Keratinocyte (primary cell): ENCODE data around the gene CA11.

Experiments
- CTCF ChIP-seq, 3 experiments: IDR thresholded peaks in 1 of 3; conservative IDR thresholded peaks in 1 of 3; optimal IDR thresholded peaks in 1 of 3; 2 replicates in 2 of 3; 3 replicates in 1 of 3; pipeline versions ENCODE3 to v1.5.1; 2011; ENCODE audit warnings: low read length in 3 of 3, mild to moderate bottlenecking in 3 of 3, moderate library complexity in 2 of 3, control low read depth in 1 of 3, inconsistent platforms in 1 of 3; ENCODE audit not compliant: insufficient read depth in 2 of 3; ENCODE audit errors: extremely low read depth in 1 of 3
- EZH2 ChIP-seq: IDR thresholded peaks from one replicate; pipeline ENCODE4 v1.6.1; 2012; ENCODE audit warnings: inconsistent platforms, mild to moderate bottlenecking, low read length, moderate library complexity

GRCh38 chr19:48634036-48634342 lies 12.0 kb downstream of the CA11 start:
- TF ChIP-seq CTCF (optimal IDR thresholded peaks at IDR 0.05 in 1 of 3, IDR thresholded peaks at IDR 0.05 in 1 of 3, conservative IDR thresholded peaks at IDR 0.05 in 1 of 3; ENCODE audit: extremely low read depth in 1 of 3, insufficient read depth in 2 of 3, low read length in 3 of 3) (no peak), EZH2 (no peak)
